H9 (cell line): Measurements from ENCODE around the gene CBLIF. TPM values are rescaled to one million over a fixed set of nuclear protein-coding genes. Genes with fewer than 3 reads are reported as not detected.

ENCODE experiments used
- DNase-seq: peaks from one replicate; pipeline ENCODE4 v3.0.0-alpha.2; 2017
- H2AFZ ChIP-seq: one replicate; pipeline ENCODE4 v1.6.1; 2013; ENCODE audit warnings: mild to moderate bottlenecking, low read length, control low read depth, moderate library complexity
- H2AK5ac ChIP-seq: 2 replicates; pipeline ENCODE4 v1.6.1; 2013; ENCODE audit warnings: low read length, control low read depth, mixed read lengths; ENCODE audit not compliant: insufficient read length
- H2BK120ac ChIP-seq: one replicate; pipeline ENCODE4 v1.6.1; 2013; ENCODE audit warnings: low read depth, mild to moderate bottlenecking, low read length, control low read depth, inconsistent platforms; ENCODE audit not compliant: poor library complexity, severe bottlenecking
- H2BK12ac ChIP-seq: 2 replicates; pipeline ENCODE4 v1.6.1; 2013; ENCODE audit warnings: low read length, control low read depth, mixed read lengths, low read depth; ENCODE audit not compliant: insufficient read length
- H2BK15ac ChIP-seq: 2 replicates; pipeline ENCODE4 v1.6.1; 2013; ENCODE audit warnings: low read depth, low read length, control low read depth
- H2BK20ac ChIP-seq: one replicate; pipeline ENCODE4 v1.6.1; 2013; ENCODE audit warnings: low read depth, mild to moderate bottlenecking, low read length, control low read depth, inconsistent platforms; ENCODE audit not compliant: poor library complexity, severe bottlenecking
- H2BK5ac ChIP-seq: 2 replicates; pipeline ENCODE4 v1.6.1; 2013; ENCODE audit warnings: low read length, control low read depth, mixed read lengths; ENCODE audit not compliant: insufficient read length
- H3K14ac ChIP-seq: 2 replicates; pipeline ENCODE4 v1.6.1; 2013; ENCODE audit warnings: low read length, control low read depth; ENCODE audit not compliant: insufficient read depth
- H3K18ac ChIP-seq: 2 replicates; pipeline ENCODE4 v1.6.1; 2013; ENCODE audit warnings: low read depth, mild to moderate bottlenecking, mixed read lengths, low read length, control low read depth; ENCODE audit not compliant: insufficient read length
- H3K23ac ChIP-seq: 2 replicates; pipeline ENCODE4 v1.6.1; 2013; ENCODE audit warnings: low read length, control low read depth, mixed read lengths, low read depth; ENCODE audit not compliant: insufficient read length
- H3K23me2 ChIP-seq: 2 replicates; pipeline ENCODE4 v1.6.1; 2013; ENCODE audit warnings: low read depth, mild to moderate bottlenecking, mixed read lengths, low read length, control low read depth; ENCODE audit not compliant: insufficient read length, poor library complexity, severe bottlenecking
- H3K27ac ChIP-seq: 2 replicates; pipeline ENCODE4 v1.5.1; 2013; ENCODE audit warnings: low read length, control low read depth, mixed read lengths, low read depth; ENCODE audit not compliant: insufficient read length
- H3K27me3 ChIP-seq: 2 replicates; pipeline ENCODE4 v1.6.1; 2013; ENCODE audit warnings: low read length, control low read depth, inconsistent platforms; ENCODE audit not compliant: insufficient read depth
- H3K4ac ChIP-seq: 2 replicates; pipeline ENCODE4 v1.6.1; 2013; ENCODE audit warnings: low read depth, mild to moderate bottlenecking, control low read depth, inconsistent platforms, low read length, moderate library complexity
- H3K4me1 ChIP-seq: 2 replicates; pipeline ENCODE4 v1.6.1; 2013; ENCODE audit warnings: low read length, control low read depth, inconsistent platforms; ENCODE audit not compliant: insufficient read depth
- H3K4me2 ChIP-seq: 2 replicates; pipeline ENCODE4 v1.6.1; 2013; ENCODE audit warnings: low read length, control low read depth, mixed read lengths; ENCODE audit not compliant: insufficient read length, insufficient read depth
- H3K56ac ChIP-seq: 2 replicates; pipeline ENCODE4 v1.6.1; 2013; ENCODE audit warnings: low read depth, mild to moderate bottlenecking, mixed read lengths, low read length, control low read depth; ENCODE audit not compliant: insufficient read length
- H3K79me1 ChIP-seq: 2 replicates; pipeline ENCODE4 v1.6.1; 2013; ENCODE audit warnings: low read depth, mild to moderate bottlenecking, moderate library complexity, low read length, control low read depth, inconsistent platforms; ENCODE audit not compliant: insufficient read depth, poor library complexity, severe bottlenecking
- H3K79me2 ChIP-seq: 2 replicates; pipeline ENCODE4 v1.6.1; 2013; ENCODE audit warnings: low read length, control low read depth, inconsistent platforms; ENCODE audit not compliant: insufficient read depth
- H3K9ac ChIP-seq: 2 replicates; pipeline ENCODE4 v1.6.1; 2013; ENCODE audit warnings: low read length, control low read depth, mixed read lengths; ENCODE audit not compliant: insufficient read length; ENCODE audit errors: extremely low read depth
- H3K9me3 ChIP-seq: one replicate; pipeline ENCODE4 v1.6.1; 2013; ENCODE audit warnings: low read depth, low read length, inconsistent platforms; ENCODE audit not compliant: control insufficient read depth
- H3T11ph ChIP-seq: one replicate; pipeline ENCODE4 v1.6.1; 2013; ENCODE audit warnings: mild to moderate bottlenecking, low read length, control low read depth, inconsistent platforms
- H4K20me1 ChIP-seq: one replicate; pipeline ENCODE4 v1.6.1; 2013; ENCODE audit not compliant: control insufficient read depth, insufficient read length, insufficient read depth
- H4K5ac ChIP-seq: 2 replicates; pipeline ENCODE4 v1.6.1; 2013; ENCODE audit warnings: low read depth, mild to moderate bottlenecking, mixed read lengths, low read length, control low read depth; ENCODE audit not compliant: insufficient read length
- H4K8ac ChIP-seq: replicated peaks from 2 replicates; pipeline ENCODE4 v1.6.1; 2013; ENCODE audit warnings: low read length, control low read depth, mixed read lengths, low read depth; ENCODE audit not compliant: insufficient read length
- H4K91ac ChIP-seq: 2 replicates; pipeline ENCODE4 v1.6.1; 2013; ENCODE audit warnings: low read depth, mild to moderate bottlenecking, moderate library complexity, mixed read lengths, low read length, control low read depth; ENCODE audit not compliant: insufficient read length
- H3K27ac Mint-ChIP-seq, 3 experiments: 2 replicates in 2 of 3; 3 replicates in 1 of 3; pipeline ENCODE4 v1.8.0; 2020 to 2021; ENCODE audit warnings: mixed read lengths in 3 of 3, mild to moderate bottlenecking in 1 of 3, moderate library complexity in 1 of 3
- H3K27me3 Mint-ChIP-seq: 2 replicates; pipeline ENCODE4 v1.8.0; 2021; ENCODE audit warnings: low read depth, mild to moderate bottlenecking, moderate library complexity, mixed read lengths
- H3K36me3 Mint-ChIP-seq, 3 experiments: 2 replicates in 2 of 3; 3 replicates in 1 of 3; pipeline ENCODE4 v1.8.0; 2020 to 2021; ENCODE audit warnings: low read depth in 3 of 3, mixed read lengths in 3 of 3; ENCODE audit not compliant: insufficient read depth in 1 of 3
- H3K4me1 Mint-ChIP-seq, 2 experiments: 2 replicates each; pipeline ENCODE4 v1.8.0; 2020; ENCODE audit warnings: mixed read lengths in 2 of 2
- H3K4me3 Mint-ChIP-seq, 2 experiments: 2 replicates in 1 of 2; 3 replicates in 1 of 2; pipeline ENCODE4 v1.8.0; 2020 to 2021; ENCODE audit warnings: mild to moderate bottlenecking in 2 of 2, mixed read lengths in 2 of 2, moderate library complexity in 1 of 2
- H3K9me3 Mint-ChIP-seq, 2 experiments: 2 replicates in 1 of 2; 3 replicates in 1 of 2; pipeline ENCODE4 v1.8.0; 2020; ENCODE audit warnings: mild to moderate bottlenecking in 2 of 2, mixed read lengths in 2 of 2, moderate library complexity in 1 of 2
- CTCF ChIP-seq: fragments of 200-600 bp; sonication (generic); conservative IDR thresholded peaks from 3 replicates; pipeline ENCODE4 v1.8.0; 2021; ENCODE audit warnings: antibody characterized with exemption, mild to moderate bottlenecking
- WGBS: extraction: QIAGEN DNeasy Blood & Tissue Kit; methylation state at CpG from one replicate; pipeline ENCODE4 v1.1.7; 2013; ENCODE audit warnings: missing lambda C conversion rate, low lambda C conversion rate, mixed read lengths; ENCODE audit not compliant: insufficient read length; ENCODE audit errors: extremely low coverage; 5-methylcytosine and 5-hydroxymethylcytosine counted together
- total RNA-seq: library from RNA; stranded (reverse); gene quantifications from 2 replicates; pipeline ENCODE4 v1.2.1, GENCODE V29; 2021

The CBLIF gene
- total RNA-seq, 1 experiment from 2014 or later = not detected

GRCh38 chr11:59865031-59865430, 19.7 kb upstream of the CBLIF start:
- Histone ChIP-seq H3K23ac (no peak overlapping the region), H2AK5ac (no peak overlapping the region), H2BK5ac (no peak overlapping the region), H2AFZ (no peak overlapping the region), H4K20me1 (no peaks in the 10 kb centered on the region), H3K4ac (no peak overlapping the region), H3K56ac (no peak overlapping the region), H3K27ac (no peak overlapping the region), H3K79me1 (no peaks in the 10 kb centered on the region), H2BK120ac (no peak overlapping the region), H4K5ac (no peak overlapping the region), H3K27me3 (no peaks in the 10 kb centered on the region), H4K8ac (no peak overlapping the region), H2BK12ac (no peak overlapping the region), H3K79me2 (no peaks in the 10 kb centered on the region), H3K4me1 (no peaks in the 10 kb centered on the region), H4K91ac (no peak overlapping the region), H3K9ac (no peak overlapping the region), H3K23me2 (no peaks in the 10 kb centered on the region), H3K4me2 (no peak overlapping the region), H3T11ph (no peak overlapping the region), H3K14ac (no peak overlapping the region), H3K18ac (no peak overlapping the region), H3K9me3 (no peaks in the 10 kb centered on the region), H2BK20ac (no peak overlapping the region), H2BK15ac (no peak overlapping the region)
- no peak overlapping the region for H3K4me3 Mint-ChIP-seq
- H3K27ac Mint-ChIP-seq = no peak overlapping the region
- no peak for TF ChIP-seq CTCF
- no peak for DNase-seq
- no CpG with 5 or more reads among the region's 1 CpG for WGBS
- no peaks in the 10 kb centered on the region for H3K4me1 Mint-ChIP-seq
- H3K36me3 Mint-ChIP-seq = peaks cover 0 to 3% (median 2%) of the 10 kb centered on the region in 3 experiments; a peak in 2 of 7 replicates
- H3K27me3 Mint-ChIP-seq = no peaks in the 10 kb centered on the region; the same call in 1 of the 2 replicates
- H3K9me3 Mint-ChIP-seq = peaks cover 2 to 3% of the 10 kb centered on the region in 2 experiments; a peak in 4 of 5 replicates
